ENCODE data around the gene PAN3. TPM values are rescaled to one million over a fixed set of nuclear protein-coding genes. Genes with fewer than 3 reads are reported as not detected.
A peak's percentile ranks its signal among the peaks of the same experiment; 100 is the strongest.

PAN3 gene
- total RNA-seq, 1 donor: 22.8 TPM

DNA sequence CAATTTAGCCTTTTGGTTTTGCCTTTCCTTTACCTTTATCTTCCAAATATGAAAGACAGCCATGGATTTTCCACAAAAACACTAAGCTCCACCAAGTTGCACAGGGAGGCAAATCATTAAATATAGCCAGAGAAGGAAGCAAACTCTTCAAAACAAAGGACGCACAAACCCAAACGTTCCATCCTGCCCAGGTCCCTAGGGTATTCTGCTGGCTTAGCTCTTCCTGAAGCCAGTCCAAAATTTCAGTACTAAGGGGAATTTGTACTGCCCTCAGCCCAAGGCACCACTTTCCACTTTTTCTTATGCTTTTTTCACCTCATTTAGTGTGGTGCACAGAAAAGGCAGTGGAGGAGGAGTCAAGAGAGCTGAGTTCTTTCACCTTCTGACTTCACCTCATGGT, 186.7 kb downstream of the PAN3 start:
- H3K4me3 ChIP-seq (ENCODE audit: low read depth, low read length): no peak overlapping the region
- TF ChIP-seq, protein P1, sequence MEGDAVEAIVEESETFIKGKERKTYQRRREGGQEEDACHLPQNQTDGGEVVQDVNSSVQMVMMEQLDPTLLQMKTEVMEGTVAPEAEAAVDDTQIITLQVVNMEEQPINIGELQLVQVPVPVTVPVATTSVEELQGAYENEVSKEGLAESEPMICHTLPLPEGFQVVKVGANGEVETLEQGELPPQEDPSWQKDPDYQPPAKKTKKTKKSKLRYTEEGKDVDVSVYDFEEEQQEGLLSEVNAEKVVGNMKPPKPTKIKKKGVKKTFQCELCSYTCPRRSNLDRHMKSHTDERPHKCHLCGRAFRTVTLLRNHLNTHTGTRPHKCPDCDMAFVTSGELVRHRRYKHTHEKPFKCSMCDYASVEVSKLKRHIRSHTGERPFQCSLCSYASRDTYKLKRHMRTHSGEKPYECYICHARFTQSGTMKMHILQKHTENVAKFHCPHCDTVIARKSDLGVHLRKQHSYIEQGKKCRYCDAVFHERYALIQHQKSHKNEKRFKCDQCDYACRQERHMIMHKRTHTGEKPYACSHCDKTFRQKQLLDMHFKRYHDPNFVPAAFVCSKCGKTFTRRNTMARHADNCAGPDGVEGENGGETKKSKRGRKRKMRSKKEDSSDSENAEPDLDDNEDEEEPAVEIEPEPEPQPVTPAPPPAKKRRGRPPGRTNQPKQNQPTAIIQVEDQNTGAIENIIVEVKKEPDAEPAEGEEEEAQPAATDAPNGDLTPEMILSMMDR (IDR thresholded peaks at IDR 0.05; ENCODE audit: insufficient read depth, low read length): no peak
- peak; percentile 50 for DNase-seq (ENCODE audit: low read depth)

DNA sequence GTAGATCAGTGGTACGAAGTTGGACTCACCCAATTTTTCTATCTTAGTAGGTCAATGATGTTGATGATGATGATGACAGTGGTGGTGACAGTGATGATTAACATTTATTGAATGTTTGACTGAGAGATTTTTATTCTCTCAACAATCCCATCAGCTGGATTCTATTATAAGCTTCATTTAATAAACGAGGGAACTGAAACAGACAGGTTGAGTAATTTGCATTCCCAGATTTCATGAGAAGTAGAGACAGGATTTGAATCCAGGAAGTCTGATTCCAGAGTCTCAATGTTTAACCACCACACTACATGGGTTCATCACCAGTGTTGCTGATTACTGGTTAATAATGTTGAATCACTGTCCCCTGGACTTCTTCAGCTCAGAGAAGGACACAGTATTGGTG, 187.7 kb downstream of the PAN3 start:
- DNase-seq (ENCODE audit: low read depth): no peak
- TF ChIP-seq, protein P1 (IDR thresholded peaks at IDR 0.05; ENCODE audit: insufficient read depth, low read length): no peak
- no peak overlapping the region for H3K4me3 ChIP-seq (ENCODE audit: low read depth, low read length)

DNA sequence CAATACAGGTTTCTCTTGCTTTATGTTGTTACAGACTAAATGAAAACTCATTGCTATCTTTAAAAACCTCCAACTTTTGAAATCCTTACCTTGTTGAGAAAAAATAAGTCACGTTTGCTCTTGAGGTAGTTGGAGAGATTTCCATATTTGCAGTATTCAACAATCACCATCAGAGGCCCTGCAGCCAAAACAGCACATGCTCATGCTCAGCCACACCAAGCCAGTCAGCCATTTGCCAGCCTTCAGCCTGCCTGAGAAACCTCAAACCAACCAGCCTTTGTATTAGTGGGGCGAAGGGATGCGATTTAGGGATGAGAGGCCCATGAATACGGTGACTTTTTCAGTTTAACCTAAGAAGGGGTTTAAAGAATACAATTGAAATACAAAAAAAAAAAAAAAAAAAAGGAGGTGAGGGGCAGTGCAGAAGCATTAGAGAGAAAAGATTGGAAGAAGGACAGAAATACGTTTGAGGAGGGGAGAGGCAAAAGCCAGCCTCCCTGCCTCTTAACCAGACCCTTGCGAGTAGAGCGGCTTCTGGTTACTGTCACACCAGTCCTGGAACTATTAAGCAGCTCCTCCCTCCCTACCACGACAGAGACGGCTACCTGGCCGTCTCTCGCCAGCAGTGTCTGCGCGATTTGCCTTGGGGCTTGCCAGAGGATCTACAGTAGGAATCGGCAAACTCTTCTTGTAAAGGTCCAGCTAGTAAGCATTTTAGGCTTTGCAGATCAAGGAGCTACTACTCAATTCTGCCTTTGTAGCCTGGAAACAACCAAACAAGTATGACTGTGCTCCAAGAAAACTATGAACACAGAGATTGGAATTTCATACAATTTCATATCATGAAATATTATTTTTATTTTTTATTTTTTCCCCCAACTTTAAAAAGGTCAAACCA, 189.3 kb downstream of the PAN3 start:
- H3K4me3 ChIP-seq (ENCODE audit: low read depth, low read length): no peak overlapping the region
- peak; percentile 30 for DNase-seq (ENCODE audit: low read depth)

DNA sequence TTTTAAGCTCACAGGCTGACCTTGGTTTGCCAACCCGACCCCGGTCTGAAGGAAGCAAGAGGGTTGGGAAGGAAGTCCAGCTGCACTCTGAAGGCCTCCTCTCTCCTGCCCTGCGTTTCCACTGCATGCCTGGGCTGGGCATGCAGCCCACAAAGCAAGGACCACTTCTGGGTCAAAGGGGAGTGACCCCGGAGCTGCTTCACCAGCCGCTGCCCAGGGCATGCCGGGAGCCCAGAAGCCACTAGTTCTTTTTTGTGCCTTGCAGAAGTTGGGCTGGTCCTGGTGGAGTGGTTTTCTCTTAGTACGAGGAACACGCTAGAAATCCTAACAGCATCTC, 189.9 kb downstream of the PAN3 start:
- no peak overlapping the region for H3K4me3 ChIP-seq (ENCODE audit: low read depth, low read length)
- no peak for DNase-seq (ENCODE audit: low read depth)
- TF ChIP-seq, protein P1 (IDR thresholded peaks at IDR 0.05; ENCODE audit: insufficient read depth, low read length): no peak

More for the DNA sequence above, 189.3 kb downstream of the PAN3 start:
- TF ChIP-seq, protein P1 (IDR thresholded peaks at IDR 0.05; ENCODE audit: insufficient read depth, low read length): no peak

DNA sequence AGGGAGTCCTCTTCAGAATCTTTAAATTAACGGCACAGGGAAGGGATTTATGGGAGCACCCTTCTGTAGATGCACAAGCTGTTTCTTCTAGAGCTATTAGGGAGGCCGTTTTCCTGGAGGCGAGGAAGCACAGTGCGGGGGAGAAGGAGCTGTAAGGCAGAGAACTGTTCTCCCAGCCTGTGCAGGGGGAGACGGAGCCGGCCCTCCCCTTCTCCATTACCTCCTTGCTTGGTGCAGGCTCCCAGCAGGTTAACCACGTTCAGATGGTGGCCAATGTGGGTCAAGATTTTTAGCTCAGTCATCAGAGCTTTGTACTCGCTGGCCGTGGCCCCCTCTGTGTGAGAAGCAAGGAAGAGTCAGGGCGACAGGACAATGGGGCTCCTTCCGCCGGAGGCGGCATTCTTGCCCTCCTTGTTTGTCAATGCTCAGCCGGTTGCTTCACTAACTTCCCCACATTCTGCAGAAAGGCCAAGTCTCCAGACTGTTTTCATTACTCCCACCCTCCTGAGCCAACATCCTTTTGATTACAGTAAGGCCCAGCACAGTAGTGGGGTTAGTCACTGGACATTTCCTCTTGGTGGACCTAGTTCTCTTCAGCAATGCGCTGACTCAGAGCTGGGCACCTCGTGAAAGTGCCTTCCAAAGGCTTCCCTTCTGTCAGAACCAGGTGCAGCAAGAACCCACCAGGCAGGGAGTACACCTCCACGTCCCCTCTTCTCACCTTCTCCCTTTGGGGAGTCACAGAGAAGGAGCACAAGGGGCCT, 191.2 kb downstream of the PAN3 start:
- no peak overlapping the region for H3K4me3 ChIP-seq (ENCODE audit: low read depth, low read length)
- TF ChIP-seq, protein P1 (IDR thresholded peaks at IDR 0.05; ENCODE audit: insufficient read depth, low read length): no peak
- peak; percentile 96 for DNase-seq (ENCODE audit: low read depth)

DNA sequence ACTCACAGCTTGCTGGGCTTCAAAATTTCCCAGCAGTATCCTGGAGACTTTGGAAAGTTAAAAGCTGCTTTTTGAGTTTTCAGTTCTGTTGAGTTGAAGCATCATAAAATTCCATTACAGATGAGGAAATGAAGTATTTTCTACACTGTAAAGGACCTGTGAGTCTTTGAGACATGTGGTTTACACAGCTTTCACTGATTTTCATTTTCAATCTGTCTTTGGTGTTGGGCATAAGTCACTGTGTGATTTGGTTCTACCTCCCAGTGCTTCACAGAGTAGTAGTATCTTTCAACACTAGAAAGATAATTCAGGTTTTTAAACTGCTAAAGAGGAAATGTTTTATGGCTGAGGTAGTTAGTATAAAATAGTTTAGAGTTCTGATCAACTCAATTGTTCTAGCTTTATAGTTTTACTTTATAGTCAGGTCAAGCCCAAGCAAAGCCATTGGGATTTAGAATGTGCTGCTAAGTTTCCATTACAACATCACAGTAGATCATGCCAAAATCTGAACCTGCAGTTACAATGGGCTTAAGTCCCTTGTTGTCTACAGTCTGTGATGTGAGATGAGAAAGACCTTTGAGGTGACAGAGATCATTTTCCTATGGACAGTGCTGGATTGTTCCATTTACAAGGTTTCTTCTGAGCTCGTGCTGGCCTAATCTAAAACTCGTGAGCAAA, 195.0 kb downstream of the PAN3 start:
- TF ChIP-seq, protein P1 (IDR thresholded peaks at IDR 0.05; ENCODE audit: insufficient read depth, low read length): no peak
- DNase-seq (ENCODE audit: low read depth): peak; percentile 43
- H3K4me3 ChIP-seq (ENCODE audit: low read depth, low read length): no peak overlapping the region

Data from fibroblast of the aortic adventitia (primary cell).